Measurements from ENCODE around the gene GSTP1.
A peak's percentile ranks its signal among the peaks of the same experiment; 100 is the strongest.

Gene GSTP1

DNA sequence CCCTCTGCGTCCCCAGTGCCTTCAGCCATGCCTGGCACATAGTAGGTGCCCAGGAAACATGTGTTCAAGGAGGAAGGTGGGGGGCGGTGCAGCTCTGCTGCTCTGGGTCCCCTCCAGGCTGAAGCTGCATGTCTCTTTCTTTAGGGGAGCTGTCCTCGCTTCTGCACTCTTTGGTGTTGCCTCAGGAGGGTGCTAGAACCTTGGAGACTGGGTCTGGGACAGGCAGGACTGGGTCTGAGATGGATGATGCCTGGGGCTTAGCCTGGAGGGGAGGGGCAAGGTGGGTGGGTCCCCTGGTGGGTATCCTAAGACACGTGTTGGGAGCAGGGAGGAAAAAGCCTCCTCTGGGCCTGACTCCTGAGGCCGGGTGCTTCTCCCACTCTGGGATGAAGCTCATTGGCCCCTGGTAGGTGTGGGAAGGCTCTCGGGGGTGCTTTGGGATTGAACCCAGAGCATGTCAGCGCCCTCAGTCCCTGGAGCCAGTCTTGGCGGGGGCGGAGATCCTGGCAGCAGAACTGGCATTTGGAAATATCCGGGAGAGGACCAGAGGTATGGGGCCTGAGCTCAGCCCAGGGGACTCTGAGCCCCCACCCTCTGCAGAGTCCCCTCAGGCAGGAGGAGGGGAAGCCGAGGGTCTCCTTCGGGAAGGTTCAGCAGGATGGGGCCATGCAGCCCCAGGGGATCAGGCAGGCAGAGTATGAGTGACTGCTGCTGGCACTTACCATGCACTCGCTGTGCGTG, 6.7 kb upstream of the GSTP1 start:
- no peak for DNase-seq

DNA sequence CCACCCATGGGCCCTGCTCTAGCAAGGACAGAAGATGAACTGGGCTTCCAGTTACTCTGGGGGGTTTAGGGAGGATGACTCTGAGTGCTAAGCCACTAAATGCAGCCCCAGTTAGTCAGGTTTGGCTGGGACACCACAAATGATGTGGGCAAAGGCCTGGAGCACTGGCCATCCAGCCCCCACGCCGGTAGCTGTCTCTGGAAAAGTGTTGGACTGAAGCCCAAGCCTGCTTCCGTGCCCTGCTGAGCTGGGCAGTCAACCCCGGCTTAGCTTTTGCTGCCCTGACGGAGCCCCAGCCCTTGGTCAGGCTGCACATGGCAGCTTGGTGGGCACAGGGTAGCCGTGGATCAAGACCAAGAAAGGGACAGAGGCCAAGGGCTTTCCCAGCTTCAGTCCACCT, 5.7 kb upstream of the GSTP1 start:
- TF ChIP-seq POLR2A (IDR thresholded peaks at IDR 0.05; ENCODE audit: low read length) (no peak), GATA1 (IDR thresholded peaks at IDR 0.05; ENCODE audit: low read depth, low read length) (no peak)
- DNase-seq = no peak

More for the DNA sequence above, 6.7 kb upstream of the GSTP1 start:
- no peak for TF ChIP-seq GATA1 (IDR thresholded peaks at IDR 0.05; ENCODE audit: low read depth, low read length)
- TF ChIP-seq POLR2A (IDR thresholded peaks at IDR 0.05; ENCODE audit: low read length) = no peak

DNA sequence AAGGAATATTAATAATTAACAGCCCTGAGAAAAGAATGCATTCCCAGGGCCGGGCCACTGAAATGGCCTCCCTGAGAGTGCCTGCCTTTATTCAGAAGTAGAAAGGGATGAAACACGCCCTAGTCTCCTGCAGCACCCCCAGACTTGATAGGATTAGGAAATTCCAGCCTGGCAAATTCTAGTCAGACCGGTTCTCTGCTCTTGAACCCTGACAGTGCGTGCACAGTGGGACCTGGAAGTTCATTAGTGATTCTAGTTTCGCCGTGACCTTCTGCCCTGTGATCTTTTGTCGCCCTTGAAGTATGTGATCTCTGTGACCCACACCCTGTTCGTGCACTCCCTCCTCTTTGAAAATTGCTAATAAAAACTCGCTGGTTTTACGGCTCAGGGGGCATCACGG, 2.1 kb upstream of the GSTP1 start:
- DNase-seq = no peak
- no peak for TF ChIP-seq GATA1 (IDR thresholded peaks at IDR 0.05; ENCODE audit: low read depth, low read length)
- TF ChIP-seq POLR2A (IDR thresholded peaks at IDR 0.05; ENCODE audit: low read length) = no peak

DNA sequence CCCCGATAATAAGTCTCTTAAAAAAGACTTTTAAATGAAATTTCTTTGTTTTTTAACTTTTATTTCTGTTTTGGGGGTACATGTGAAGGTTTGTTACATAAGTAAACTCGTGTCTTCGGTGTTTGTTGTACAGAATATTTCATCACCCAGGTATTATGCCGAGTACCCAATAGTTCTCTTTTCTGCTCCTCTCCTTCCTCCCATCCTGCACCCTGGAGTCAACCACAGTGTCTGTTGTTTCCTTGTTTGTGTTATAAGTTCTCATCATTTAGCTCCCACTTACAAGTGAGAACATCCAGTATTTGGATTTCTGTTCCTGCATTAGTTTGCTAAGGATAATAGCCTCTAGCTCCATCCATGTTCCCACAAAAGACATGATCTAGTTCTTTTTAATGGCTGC, 1.6 kb upstream of the GSTP1 start:
- DNase-seq = no peak
- TF ChIP-seq POLR2A (IDR thresholded peaks at IDR 0.05; ENCODE audit: low read length) (no peak), GATA1 (IDR thresholded peaks at IDR 0.05; ENCODE audit: low read depth, low read length) (no peak)

DNA sequence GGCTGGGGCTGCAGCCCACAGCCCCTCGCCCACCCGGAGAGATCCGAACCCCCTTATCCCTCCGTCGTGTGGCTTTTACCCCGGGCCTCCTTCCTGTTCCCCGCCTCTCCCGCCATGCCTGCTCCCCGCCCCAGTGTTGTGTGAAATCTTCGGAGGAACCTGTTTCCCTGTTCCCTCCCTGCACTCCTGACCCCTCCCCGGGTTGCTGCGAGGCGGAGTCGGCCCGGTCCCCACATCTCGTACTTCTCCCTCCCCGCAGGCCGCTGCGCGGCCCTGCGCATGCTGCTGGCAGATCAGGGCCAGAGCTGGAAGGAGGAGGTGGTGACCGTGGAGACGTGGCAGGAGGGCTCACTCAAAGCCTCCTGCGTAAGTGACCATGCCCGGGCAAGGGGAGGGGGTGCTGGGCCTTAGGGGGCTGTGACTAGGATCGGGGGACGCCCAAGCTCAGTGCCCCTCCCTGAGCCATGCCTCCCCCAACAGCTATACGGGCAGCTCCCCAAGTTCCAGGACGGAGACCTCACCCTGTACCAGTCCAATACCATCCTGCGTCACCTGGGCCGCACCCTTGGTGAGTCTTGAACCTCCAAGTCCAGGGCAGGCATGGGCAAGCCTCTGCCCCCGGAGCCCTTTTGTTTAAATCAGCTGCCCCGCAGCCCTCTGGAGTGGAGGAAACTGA, 731 bp downstream of the GSTP1 start:
- DNase-seq = peak; percentile 71 to 74
- no peak for TF ChIP-seq POLR2A (IDR thresholded peaks at IDR 0.05; ENCODE audit: low read length)
- TF ChIP-seq GATA1 (IDR thresholded peaks at IDR 0.05; ENCODE audit: low read depth, low read length) = no peak

DNA sequence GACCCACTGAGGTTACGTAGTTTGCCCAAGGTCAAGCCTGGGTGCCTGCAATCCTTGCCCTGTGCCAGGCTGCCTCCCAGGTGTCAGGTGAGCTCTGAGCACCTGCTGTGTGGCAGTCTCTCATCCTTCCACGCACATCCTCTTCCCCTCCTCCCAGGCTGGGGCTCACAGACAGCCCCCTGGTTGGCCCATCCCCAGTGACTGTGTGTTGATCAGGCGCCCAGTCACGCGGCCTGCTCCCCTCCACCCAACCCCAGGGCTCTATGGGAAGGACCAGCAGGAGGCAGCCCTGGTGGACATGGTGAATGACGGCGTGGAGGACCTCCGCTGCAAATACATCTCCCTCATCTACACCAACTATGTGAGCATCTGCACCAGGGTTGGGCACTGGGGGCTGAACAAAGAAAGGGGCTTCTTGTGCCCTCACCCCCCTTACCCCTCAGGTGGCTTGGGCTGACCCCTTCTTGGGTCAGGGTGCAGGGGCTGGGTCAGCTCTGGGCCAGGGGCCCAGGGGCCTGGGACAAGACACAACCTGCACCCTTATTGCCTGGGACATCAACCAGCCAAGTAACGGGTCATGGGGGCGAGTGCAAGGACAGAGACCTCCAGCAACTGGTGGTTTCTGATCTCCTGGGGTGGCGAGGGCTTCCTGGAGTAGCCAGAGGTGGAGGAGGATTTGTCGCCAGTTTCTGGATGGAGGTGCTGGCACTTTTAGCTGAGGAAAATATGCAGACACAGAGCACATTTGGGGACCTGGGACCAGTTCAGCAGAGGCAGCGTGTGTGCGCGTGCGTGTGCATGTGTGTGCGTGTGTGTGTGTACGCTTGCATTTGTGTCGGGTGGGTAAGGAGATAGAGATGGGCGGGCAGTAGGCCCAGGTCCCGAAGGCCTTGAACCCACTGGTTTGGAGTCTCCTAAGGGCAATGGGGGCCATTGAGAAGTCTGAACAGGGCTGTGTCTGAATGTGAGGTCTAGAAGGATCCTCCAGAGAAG, 1.6 kb downstream of the GSTP1 start:
- DNase-seq = peak in 1 of 2 experiments; percentile 32
- no peak for TF ChIP-seq GATA1 (IDR thresholded peaks at IDR 0.05; ENCODE audit: low read depth, low read length)
- TF ChIP-seq POLR2A (IDR thresholded peaks at IDR 0.05; ENCODE audit: low read length) = no peak

DNA sequence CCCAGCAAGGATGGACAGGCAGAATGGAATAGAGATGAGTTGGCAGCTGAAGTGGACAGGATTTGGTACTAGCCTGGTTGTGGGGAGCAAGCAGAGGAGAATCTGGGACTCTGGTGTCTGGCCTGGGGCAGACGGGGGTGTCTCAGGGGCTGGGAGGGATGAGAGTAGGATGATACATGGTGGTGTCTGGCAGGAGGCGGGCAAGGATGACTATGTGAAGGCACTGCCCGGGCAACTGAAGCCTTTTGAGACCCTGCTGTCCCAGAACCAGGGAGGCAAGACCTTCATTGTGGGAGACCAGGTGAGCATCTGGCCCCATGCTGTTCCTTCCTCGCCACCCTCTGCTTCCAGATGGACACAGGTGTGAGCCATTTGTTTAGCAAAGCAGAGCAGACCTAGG, 2.3 kb downstream of the GSTP1 start:
- TF ChIP-seq POLR2A (IDR thresholded peaks at IDR 0.05; ENCODE audit: low read length) (no peak), GATA1 (IDR thresholded peaks at IDR 0.05; ENCODE audit: low read depth, low read length) (no peak)
- DNase-seq = no peak

DNA sequence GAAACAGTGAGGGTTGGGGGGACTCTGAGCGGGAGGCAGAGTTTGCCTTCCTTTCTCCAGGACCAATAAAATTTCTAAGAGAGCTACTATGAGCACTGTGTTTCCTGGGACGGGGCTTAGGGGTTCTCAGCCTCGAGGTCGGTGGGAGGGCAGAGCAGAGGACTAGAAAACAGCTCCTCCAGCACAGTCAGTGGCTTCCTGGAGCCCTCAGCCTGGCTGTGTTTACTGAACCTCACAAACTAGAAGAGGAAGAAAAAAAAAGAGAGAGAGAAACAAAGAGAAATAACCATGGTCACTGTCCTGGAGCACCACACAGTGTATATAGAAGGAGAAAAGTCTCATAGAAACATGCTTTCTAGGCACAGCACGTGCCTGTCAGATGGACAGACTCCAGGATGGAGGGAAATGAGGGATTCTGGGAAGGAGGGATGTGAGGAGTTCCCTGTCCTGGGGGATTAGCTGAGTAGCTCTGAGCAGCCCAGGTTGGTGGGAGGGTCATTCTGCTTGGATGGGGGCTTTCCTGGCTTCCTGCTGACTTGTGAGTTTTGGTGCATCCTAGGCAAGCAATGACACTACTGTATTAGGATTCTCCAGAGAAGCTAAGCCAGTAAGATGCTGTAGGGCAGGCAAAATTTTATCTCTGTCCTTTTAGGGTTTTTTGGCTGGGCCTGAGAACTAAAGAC, 3.1 kb downstream of the GSTP1 start:
- no peak for DNase-seq
- TF ChIP-seq POLR2A (IDR thresholded peaks at IDR 0.05; ENCODE audit: low read length) (no peak), GATA1 (IDR thresholded peaks at IDR 0.05; ENCODE audit: low read depth, low read length) (no peak)

DNA sequence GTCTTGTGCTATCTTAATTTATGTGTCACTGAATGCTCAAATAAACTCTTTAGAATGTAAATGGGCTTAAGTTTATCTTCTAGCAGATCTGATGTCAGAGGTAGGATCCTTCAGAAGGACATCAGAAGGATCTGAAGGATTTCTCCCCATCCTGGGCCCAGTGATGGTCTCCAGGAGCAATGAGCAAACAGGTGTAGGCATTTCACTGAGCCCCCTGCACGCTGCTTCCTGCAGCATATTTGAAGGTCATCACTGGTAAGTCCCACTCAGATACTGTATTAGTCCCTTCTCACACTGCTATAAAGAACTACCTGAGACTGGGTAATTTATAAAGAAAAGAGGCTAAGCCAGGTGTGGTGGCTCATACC, 4.5 kb downstream of the GSTP1 start:
- no peak for DNase-seq
- TF ChIP-seq POLR2A (IDR thresholded peaks at IDR 0.05; ENCODE audit: low read length) = no peak
- no peak for TF ChIP-seq GATA1 (IDR thresholded peaks at IDR 0.05; ENCODE audit: low read depth, low read length)

DNA sequence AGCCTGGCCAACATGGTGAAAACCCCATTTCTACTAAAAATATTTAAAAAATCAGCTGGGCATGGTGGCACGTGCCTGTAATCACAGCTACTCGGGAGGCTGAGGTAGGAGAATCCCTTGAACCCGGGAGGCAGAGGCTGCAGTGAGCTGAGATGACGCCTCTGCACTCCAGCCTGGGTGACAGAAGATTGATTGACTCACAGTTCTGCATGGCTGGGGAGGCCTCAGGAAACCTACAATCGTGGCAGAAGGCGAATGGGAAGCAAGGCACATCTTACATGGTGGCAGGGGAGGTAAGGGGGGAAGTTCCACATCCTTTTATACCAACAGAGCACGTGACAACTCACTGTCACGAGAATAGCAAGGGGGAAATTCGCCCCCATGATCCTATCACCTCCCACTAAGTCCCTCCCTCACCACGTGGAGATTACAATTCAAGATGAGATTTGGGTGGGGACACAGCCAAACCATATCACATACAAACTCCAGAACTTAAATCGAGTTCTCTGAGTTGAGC, 5.3 kb downstream of the GSTP1 start:
- peak in 1 of 2 experiments; percentile 32 for DNase-seq

DNA sequence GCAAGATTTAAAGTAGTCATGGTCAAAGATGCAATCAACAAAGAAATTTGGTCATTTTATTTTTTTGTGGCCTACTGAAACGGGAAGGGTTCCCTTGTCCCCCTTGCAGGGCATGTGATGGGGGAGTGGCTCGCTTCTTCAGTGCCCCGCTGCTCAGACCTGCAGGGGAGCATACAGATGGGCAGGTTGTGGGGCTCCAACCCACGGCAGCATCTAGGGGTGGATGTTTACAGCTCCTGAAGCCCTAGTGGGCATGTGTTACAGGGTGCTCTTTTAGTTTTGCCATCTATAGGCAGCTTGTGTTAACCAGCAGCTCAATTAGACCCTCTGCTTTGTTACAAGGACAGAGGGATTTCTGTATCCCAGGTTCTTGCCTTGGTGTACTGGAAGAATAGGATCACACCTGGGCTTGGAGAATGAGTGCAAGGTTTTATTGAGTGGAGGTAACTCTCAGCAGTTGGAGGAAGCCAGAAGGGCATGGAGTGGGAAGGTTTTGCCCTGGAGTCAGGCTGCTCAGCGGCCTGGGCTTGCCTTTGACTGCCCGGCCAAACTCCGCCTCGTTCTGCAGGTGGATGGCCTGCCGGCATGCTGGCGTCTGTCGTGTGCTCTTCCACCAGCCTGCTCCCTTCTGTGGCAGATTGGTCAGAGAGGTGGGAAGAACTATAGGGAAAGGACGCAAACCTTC, 9.4 kb downstream of the GSTP1 start:
- no peak for TF ChIP-seq GATA1 (IDR thresholded peaks at IDR 0.05; ENCODE audit: low read depth, low read length)
- no peak for TF ChIP-seq POLR2A (IDR thresholded peaks at IDR 0.05; ENCODE audit: low read length)
- DNase-seq = no peak

DNA sequence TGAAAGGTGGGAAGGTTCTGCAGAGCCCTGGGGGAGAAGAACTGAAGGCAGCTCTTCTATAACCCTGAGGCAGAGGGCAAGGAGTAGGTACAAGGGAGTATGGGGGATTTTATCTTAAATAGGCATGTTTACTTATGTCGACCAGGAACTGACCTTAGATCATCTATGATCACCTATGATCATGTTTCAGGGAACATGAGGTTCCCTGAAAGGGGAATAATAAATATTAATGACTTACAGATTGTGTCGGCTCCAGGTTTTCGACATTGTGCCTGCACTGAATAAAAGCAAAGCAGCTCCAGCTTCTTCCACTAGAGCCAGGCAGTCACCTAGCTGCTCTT, 9.9 kb downstream of the GSTP1 start:
- no peak for DNase-seq

DNA sequence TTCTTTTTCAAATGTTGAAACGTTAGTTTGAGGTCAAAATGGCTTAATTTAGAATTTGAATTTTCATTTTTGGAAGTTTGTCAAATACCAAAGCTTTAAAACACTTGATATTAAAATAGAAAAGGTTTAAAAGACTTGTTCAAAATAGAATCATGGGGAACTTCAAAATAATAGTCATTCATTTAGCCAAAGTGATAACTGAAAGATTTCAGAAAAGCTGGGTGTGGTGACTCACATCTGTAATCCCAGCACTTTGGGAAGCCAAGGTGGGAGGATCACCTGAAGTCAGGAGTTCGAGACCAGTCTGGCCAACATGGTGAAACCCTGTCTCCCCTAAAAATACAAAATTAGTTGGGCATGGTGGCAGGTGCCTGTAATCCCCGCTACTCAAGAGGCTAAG, 10.9 kb downstream of the GSTP1 start:
- TF ChIP-seq GATA1 (IDR thresholded peaks at IDR 0.05; ENCODE audit: low read depth, low read length) = no peak
- TF ChIP-seq POLR2A (IDR thresholded peaks at IDR 0.05; ENCODE audit: low read length) = no peak
- DNase-seq = no peak

More for the DNA sequence above, 9.9 kb downstream of the GSTP1 start:
- no peak for TF ChIP-seq POLR2A (IDR thresholded peaks at IDR 0.05; ENCODE audit: low read length)
- TF ChIP-seq GATA1 (IDR thresholded peaks at IDR 0.05; ENCODE audit: low read depth, low read length) = no peak

Data from erythroblast (primary cell).